NCI-H524 treated with DMSO at 0.1 percent for 48 hours (cell line): ENCODE measurements around the gene SLIT1.

Source experiments
- DNase-seq: peaks from one replicate; lab custom pipeline; 2025; lab: John Stamatoyannopoulos, UW

The SLIT1 gene

DNA sequence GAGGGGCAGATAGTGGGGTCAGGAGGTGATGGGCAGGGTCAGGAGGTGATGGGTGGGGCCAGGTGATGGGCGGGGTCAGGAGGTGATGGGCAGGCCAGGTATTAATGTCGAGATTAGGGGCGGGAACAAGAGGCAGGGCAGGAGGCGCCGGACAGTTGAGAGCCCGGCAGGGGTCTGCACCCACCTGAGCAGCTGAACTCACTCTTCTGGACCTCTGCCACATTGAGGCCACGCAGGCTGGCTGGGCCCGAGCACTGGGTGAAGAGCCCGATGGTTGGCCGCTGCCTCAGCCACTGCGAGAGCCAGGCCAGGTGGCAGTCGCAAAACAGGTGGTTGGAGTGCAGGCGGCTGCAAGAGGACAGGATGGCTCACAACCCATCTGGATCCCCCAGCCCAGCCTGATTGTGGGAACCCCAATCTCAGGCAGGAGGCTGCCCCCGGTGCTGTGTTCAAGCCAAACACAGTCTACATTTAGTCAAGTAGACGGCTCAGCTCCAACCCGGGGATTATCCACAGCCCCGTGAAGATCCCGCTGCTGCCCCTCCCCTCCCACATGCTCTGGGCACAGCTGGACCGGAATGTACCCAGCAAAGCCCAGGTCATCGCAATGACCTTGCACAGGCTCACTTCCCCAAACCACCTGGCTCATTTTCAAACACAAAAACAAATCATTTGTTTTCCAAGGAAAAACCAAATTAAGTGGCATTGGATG lies 122.3 kb downstream of the SLIT1 start:
- no peak for DNase-seq

DNA sequence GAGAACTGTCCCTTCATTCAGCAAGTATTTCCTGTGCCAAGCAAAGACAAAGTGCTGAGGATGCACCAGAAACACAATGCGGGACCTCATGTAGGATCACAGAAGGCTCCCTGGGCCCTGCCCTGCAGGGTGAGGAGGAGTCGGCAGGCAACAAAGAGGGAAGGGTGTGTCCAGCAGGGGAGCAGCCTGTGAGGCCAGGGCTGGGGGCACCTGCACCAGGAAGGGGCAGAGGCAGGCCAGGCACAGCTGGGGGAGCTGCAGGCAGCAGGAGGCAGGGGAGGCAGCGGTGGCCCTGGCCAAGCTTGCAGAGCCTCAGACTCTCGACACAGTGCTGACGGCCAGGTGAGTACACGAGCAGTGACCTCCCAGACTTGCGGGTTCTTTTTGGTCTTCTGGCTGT lies 123.3 kb downstream of the SLIT1 start:
- DNase-seq = no peak

DNA sequence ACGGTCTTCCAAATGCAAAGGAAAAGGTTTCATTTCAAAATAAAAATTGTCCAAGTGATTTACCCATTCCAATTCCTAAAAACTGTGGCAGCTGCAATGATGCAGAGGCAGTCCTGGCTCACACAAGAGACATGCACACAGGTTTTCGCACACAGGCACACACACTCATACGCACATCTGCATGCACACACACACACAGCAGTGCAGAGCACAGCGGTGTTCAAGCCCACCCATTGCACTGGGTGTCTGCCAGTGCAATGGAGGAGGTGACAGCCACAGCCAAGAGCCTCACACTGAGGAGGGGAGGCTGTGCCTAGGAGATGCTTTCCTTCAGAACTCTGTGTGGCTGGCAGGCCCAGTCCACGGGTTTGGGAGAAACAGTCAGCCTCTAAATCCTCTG lies 123.7 kb downstream of the SLIT1 start:
- no peak for DNase-seq

DNA sequence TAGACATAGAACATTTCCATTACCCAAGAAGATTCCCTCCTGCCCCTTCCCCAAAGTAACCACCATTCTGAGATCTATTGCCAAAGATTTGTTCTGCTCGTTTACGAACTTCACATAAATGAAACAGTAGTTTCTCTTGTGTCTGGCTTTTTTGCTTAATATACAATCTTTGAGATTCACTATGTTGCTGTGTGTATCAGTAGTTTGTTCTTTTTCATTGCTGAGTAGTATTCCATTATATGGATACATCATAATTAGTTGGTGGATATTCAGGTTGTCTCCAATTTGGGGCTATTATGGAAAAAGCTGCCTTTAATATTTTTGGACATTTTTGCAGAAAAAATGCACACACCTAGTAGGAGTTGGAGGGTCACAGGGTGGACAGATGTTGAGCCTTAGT lies 124.3 kb downstream of the SLIT1 start:
- DNase-seq = no peak

DNA sequence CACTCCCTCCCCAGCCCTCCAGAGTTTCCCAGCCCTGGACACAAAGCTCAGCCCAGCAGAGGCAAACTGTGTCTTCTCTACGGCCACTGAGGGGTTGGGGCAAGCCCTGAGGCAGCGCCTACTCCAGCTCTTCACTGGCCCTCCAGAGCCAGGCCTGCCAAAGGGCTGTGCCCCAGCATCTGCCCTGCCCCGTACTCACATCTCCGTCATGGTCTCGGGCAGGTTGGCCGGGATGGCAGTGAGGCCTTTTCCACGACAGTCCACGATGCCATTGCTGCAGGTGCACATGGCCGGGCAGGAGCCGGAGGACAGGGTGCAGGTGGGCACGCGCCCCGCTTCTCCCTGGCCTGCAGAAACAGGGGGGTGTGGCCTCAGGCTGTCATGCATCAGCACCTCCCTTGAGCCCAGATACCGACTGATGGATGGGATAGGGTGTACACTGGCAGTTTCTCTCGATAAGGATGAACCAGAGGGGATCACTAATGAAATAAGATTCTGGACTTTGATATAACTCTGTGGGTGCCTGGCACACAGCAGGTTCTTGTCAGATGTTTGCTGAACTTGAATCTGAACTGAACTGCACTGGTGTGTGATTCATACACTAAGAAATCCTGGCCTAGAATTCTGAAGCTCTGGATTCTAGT lies 125.2 kb downstream of the SLIT1 start:
- DNase-seq = no peak

DNA sequence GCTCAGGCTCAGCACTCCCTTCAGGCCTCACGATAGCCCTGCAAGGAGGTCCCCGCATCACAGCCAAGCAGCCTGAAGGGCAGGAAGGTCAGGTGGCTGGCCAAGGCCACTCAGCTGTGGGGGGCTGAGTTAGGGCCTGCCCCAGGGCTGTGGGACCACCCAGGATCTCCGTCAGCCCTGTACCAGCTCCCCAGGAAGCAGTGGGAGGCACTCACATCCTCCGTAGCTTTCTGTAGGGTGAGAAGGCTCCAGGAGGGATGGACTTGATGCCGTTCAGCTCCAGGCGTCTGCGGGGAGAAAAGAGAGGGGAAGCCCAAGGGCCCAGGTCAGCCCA lies 125.9 kb downstream of the SLIT1 start:
- no peak for DNase-seq

DNA sequence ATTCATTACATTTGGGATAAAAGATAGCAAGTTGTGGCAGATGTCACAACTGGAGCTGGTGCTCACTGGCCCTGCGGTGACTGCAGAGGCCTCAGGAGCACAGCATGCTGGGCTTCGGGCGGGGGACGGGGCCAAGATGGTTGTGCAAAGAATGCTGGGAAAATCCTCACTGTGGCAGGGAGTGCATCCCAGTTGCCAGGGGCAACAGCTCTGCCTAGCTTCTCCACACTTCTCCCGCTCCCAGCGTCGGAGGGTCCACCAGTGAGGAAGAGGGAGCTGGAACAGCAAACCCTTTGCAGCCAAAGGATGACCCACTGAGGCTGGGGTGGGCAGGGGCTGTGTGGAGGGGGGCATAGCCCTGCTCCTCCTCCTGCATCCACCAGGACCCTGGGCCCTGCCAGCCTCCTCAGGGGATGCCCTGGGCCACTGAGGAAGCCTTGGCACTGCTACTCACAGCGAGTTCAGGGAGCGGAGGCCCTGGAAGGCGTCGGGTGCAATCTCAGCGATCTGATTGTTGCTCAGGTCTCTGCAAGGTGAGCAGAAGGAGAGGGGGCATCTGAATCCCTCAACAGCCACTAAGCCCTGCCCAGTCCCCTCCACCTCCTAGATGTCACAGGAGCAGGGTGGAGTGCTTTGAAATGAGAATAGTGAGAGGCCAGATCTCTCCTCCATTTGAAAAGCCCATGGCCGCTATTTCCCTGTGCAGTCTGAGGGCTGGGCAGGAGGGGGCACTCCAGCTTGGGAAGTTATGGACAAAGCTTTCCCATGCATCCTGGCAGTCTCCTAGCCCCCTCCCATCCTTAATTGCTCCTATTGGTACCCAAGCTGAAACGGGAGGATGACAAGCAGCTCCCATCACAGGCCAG lies 126.5 kb downstream of the SLIT1 start:
- DNase-seq = no peak

DNA sequence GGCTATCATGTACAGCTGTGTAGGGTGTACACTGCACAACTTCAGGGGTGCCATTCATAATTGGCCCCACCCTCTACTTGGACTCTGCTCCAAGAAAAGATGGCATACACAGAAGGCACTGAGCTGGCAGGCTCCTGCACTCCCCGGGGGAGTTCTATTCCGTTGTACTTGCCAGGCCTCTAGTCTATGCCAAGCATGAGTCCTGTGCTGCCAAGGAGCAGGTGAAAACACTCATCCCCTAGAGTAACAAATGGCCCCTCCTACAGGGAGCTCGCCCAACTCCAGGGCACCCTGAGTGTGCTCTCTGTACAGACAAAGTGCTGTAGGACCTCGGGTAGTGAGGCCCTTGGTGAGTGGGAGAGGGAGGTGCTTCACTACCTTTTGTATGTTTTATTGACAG lies 127.2 kb downstream of the SLIT1 start:
- no peak for DNase-seq

DNA sequence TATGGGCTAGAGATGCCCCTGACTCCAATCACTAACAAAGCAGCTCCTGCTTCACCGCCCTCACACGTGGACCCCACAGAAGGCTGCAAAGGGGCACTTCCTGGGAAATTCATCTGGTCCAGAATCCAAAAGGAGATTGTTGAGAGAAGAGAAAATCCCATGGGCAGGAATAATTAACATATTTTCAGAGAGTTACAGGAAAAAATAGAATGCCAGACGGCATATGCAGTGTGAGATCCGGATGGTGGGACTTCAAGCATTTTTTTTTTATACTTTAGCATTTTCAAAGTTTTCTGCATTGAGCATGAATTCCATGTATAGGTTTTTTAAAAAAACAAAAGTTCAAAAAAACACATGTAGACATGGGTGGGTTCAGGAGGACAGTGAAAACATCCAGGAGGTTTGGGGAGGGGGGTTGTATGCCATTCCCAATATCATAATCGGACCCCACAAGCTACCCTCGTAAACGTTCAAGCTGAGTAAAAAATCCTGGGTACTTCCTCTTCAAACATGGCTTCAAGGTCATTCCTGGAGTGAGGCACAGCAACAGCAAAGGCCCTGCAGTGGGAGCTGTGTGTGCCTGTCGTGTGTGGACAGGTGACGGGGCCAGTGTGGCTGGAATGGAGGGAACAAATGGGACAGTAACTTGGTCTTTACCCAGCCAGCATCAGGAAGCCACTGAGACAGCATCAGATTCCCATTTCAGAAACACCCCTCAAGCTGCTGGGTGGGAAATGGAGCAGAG lies 128.1 kb downstream of the SLIT1 start:
- no peak for DNase-seq

DNA sequence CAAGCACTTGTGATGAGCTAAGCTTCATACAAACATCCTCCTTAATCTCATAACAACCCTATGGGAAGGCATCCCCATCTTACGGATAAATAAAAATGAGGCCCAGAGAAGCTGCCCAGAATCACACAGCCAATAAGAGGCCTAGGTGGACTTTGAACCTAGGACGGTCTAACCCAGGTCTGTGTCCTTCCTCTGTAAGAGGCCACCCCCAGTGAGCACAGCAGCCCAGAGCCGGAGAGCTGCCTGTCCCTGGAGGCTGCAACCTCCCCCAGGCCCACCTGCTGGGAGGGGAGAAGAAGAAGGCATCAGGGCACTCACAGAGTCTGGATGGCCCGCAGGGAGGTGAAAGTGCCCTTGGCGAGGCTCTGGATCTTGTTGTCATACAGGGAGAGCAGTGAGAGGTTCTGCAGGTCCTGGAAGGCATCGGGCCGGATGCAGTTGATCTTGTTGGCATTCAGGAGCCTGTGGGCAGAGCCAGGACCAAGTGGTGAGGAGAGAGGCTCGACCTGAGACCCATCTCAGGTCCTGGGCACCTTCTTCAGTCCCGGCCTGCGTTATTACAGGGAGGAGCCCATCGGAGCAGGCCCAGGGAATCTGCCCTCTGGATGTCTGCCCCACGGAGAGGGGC lies 129.6 kb downstream of the SLIT1 start:
- no peak for DNase-seq

DNA sequence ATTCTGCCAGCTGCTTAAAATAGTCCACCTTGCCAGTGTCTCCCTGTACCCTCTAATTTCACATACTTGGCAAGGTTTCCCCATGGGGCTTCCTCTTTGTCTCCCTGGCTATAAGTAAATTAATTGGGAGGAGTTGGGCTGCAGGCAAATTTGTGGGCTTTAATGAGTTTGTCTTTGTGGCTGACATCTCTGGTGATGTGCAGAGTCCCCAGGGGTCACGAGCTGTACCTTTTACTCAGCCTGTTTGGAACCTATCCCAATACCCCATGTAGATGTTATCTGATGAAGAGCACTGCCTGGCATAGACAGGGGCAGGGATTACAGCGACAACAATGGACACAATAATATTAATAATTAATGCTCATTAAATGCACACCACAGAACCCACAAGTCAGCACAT lies 132.5 kb downstream of the SLIT1 start:
- DNase-seq = no peak

DNA sequence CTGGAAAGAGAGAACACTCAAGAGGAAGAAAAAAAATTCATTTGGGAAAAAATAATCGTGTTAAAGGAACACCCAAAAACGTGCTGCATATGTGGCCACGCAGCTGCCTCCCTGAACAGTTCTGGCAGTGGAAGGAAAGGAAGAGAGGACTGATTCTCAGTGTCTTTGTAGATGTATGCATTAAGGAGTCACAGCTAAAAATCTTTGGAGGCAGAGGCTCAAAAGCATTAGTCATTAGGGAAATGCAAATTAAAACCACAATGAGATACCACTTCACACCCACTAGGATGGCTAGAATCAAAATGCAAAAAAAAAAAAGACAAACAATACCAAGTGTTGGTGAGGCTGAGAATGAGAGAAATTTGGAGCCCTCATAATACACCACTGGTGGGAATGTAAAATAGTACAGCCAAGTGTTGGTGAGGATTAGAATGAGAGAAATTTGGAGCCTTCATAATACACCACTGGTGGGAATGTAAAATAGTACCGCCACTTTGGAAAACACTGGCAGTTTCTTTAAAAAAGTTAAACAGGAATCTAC lies 134.7 kb downstream of the SLIT1 start:
- DNase-seq = no peak

DNA sequence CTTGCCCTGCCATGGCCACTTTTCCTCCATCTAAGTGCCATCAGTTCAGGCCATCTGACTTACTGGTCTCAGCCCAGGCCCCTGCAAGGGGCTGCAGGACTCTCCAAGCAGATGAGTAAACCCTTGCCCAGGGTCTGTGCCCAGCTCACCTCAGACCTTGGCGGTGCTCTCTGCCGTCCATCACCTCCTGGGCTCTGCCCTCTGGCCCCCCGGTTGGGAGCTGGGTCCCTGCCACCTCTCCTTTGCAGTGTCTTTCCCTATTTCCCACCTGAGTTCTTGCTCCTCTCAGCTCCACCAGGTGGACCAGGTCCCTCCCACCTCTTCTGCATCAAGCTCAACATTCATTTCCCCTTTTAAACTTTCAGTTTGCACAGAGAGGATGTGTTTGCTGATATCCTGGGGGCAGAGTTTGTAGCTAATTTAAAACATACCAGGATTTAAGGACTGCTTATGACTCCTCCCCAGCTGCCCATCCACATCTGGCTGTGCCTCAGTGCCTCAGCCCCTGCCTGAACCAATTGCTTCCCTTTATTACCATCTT lies 135.5 kb downstream of the SLIT1 start:
- no peak for DNase-seq

DNA sequence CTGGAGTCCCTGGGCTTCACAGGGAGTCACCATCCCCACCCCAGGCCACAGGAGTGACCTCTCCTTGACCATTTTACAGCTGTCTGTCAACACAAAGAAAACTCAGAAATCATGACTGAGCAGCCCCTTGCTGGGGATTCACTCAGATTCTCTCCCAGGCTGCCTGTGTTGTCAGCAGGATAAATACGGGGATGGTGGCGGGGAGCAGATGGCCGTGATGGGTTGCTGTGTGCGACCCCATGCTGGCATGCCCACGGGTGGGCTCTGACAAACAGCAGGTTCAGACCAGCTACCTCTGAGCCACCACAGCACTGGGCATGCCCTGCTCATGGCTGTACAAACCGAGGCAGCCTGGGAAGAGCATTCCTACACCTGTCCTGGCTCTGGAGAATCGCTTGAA lies 136.1 kb downstream of the SLIT1 start:
- no peak for DNase-seq

DNA sequence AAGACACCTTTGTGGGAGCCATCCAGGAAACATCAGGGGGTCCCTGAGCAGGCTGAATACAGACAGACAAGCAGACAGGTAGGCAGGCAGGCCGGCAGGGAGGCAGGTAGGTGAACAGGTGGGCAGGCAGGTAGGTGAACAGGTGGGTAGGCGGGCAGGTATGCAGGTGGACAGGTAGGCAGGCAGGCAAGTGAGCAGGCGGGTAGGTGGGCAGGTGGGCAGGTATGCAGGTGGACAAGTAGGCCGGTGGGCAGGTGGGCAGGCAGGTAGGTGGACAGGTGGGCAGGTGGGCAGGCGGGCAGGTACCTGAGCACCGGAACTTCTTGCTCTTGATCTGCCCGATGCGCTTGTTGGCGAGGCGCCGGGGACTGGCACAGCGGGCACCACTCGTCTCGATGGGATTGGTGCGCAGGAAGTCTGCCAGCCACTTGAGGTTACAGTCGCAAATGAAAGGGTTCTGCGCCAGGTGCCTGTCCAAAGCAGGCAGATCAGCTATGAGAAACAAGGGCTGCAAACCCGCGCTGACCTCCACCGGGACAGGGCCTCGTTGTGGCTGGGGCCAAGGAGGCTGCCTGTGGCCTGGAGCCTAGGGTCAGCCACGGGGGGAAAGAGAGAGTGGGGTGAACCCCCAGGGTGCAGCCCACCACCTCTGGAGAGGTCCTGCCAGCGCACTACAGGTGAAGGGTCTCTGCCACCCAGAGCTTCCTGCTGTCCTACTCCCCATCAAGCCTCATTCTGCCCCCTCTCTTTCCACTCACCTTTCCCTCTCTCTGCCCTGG lies 136.9 kb downstream of the SLIT1 start:
- DNase-seq = no peak

DNA sequence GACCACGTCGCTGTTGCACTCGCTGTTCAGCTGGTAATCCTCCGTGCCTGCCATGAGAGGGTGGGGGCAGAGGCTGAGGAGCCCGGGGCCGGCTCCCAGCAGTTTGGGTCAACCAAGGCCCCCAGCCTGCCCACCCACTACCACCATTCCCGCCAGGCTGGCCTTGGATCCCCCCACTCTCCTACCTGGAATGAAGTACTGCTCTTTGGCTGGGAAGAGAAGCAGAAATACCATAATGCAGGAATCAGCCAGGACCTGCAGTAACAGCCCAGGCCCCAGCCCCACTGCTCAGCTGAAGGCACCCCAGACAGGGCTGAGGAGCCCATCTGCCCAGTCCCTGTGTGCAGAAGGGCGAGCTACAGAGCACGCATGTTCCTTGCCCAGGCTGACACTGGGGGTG lies 138.0 kb downstream of the SLIT1 start:
- no peak for DNase-seq

DNA sequence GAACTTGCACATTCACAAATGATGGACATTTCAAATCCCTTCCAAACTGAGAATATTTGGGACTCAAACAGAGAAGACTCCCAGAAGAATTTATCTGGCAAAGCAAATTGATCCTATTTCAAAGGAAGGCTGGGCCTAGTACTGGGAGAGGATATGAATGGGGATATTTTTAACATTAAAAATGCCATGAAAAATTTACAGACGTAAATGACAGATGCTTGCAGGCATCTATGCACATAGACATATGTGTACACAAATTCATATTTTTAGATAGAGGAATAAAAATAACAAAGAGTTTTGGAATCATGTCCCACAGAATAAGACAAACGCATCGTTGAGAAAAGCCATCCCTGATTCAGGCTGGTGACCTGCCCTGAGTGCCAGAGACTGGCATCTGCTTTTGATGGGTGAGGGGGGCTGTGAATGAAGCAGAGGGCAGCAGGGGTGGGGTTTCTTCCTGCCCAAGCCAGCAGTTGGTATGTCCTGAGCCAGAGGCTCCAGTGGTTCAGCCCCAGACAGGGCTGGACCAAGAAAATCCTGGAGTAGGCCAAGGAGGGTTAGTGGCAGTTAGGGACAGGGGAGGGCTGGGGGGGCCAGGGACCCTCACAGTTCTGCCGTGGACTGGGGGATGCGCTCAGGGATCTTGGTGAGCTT lies 138.5 kb downstream of the SLIT1 start:
- DNase-seq = no peak

DNA sequence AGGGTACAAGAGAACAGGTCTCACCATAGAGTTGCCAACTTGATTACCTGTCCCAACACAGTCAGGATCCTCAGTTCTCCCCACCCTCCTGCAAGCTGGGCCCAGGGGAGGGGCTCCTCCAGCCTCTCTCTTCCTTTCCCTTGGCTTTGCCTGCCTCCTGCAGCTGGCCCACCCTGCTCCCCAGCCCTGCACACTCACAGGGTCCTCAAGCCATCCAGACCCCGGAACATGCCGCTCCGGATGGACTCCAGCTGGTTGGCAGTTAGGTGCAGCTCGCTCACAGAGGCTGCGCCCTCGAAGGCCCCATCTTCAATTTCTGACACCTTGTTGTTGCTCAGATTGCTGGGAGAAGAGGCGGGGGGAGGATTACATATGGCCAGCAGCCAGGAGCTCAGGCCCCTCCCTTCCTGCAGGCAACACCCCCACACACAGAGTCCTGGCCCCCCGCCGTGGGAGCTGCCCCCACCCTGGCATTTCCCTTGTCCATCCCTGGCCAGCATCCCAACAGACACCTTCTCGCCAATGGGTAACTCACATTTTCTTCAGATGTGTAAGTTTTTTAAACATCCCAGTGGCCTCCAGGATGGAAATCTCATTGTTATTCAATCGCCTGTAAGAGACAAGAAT lies 139.2 kb downstream of the SLIT1 start:
- DNase-seq = no peak

DNA sequence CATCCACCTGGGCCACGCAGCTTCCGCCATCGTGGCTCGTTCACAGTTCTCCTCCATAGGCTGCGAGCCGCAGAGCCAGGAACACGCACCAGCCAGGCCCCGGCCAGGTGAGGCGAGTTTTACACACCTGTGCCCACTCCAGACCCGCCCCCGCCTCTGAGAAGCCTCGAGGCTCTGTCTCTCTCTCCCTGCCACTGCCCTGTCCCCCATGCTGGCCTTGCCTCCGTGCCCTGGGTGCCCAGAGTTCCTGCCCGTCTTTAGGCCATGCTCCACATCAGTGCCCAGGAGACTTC lies 142.2 kb downstream of the SLIT1 start:
- no peak for DNase-seq
